ENCODE results near the gene USP40. TPM values are rescaled to one million over a fixed set of nuclear protein-coding genes. Genes with fewer than 3 reads are reported as not detected.

USP40 gene
- total RNA-seq (ENCODE audit: low replicate concordance), result 40.2 and 75.5 TPM in 2 replicates

GRCh38 chr2:233566141-233566956 lies at the start of gene USP40:
Gene USP40 (minus strand): TSS chr2:233566782. CDS start chr2:233565554, 1,228 bp downstream.
- peak; percentile 93 for DNase-seq (ENCODE audit: low read depth)
- no peak for TF ChIP-seq CTCF (IDR thresholded peaks at IDR 0.05; ENCODE audit: insufficient read depth, low read length)
- H3K4me3 ChIP-seq (ENCODE audit: low read depth, low read length), result peak within 1 kb of the TSS; percentile 94

GRCh38 chr2:233611284-233611683 lies 44.7 kb upstream of the USP40 start:
- no peak for DNase-seq (ENCODE audit: low read depth)
- no peak for TF ChIP-seq CTCF (IDR thresholded peaks at IDR 0.05; ENCODE audit: insufficient read depth, low read length)
- H3K4me3 ChIP-seq (ENCODE audit: low read depth, low read length), result no peak overlapping the region

GRCh38 chr2:233605680-233606079 lies 39.1 kb upstream of the USP40 start:
- H3K4me3 ChIP-seq (ENCODE audit: low read depth, low read length), result no peak overlapping the region
- no peak for DNase-seq (ENCODE audit: low read depth)
- no peak for TF ChIP-seq CTCF (IDR thresholded peaks at IDR 0.05; ENCODE audit: insufficient read depth, low read length)

- no peak for TF ChIP-seq CTCF (IDR thresholded peaks at IDR 0.05; ENCODE audit: insufficient read depth, low read length)
- no peak for DNase-seq (ENCODE audit: low read depth)
- H3K4me3 ChIP-seq (ENCODE audit: low read depth, low read length), result no peak overlapping the region
Measured at GRCh38 chr2:233604826-233605225, 38.2 kb upstream of the USP40 start.

GRCh38 chr2:233603520-233603919 lies 36.9 kb upstream of the USP40 start:
- TF ChIP-seq CTCF (IDR thresholded peaks at IDR 0.05; ENCODE audit: insufficient read depth, low read length), result no peak
- no peak for DNase-seq (ENCODE audit: low read depth)

GRCh38 chr2:233602076-233602475 lies 35.5 kb upstream of the USP40 start:
- H3K4me3 ChIP-seq (ENCODE audit: low read depth, low read length), result no peak overlapping the region
- no peak for TF ChIP-seq CTCF (IDR thresholded peaks at IDR 0.05; ENCODE audit: insufficient read depth, low read length)
- DNase-seq (ENCODE audit: low read depth), result no peak

More at GRCh38 chr2:233603520-233603919, 36.9 kb upstream of the USP40 start:
- H3K4me3 ChIP-seq (ENCODE audit: low read depth, low read length), result no peak overlapping the region

Measured in fibroblast of the aortic adventitia (primary cell).